K562 (cell line): ENCODE measurements around the gene CPEB1. TPM values are rescaled to one million over a fixed set of nuclear protein-coding genes. Genes with fewer than 3 reads are reported as not detected.
A peak's percentile ranks its signal among the peaks of the same experiment; 100 is the strongest.

ENCODE experiments used
- ATF6 ChIP-seq: sonication (generic); formaldehyde crosslinking; IDR thresholded peaks from 2 replicates; pipeline ENCODE4 v1.4.0; 2020; ENCODE audit warnings: mild to moderate bottlenecking, missing genetic modification reagents
- CAMTA2 ChIP-seq: fragments of 250-450 bp; sonication (Bioruptor Pico); conservative IDR thresholded peaks from 2 replicates; pipeline ENCODE4 v1.5.1; 2022
- CREB3 ChIP-seq: fragments of 450-650 bp; conservative IDR thresholded peaks from 2 replicates; pipeline ENCODE4 v1.6.1; 2016; ENCODE audit warnings: missing genetic modification characterization, low read depth, mild to moderate bottlenecking, missing compliant biosample characterization, moderate library complexity
- CREBBP ChIP-seq: IDR thresholded peaks from one replicate; pipeline ENCODE4 v1.6.1; 2012; ENCODE audit warnings: low read depth, mild to moderate bottlenecking, control low read depth, inconsistent platforms, low read length
- E4F1 ChIP-seq: fragments of 250-450 bp; sonication (Bioruptor Pico); IDR thresholded peaks from 2 replicates; pipeline ENCODE4 v1.5.0; 2021; ENCODE audit warnings: mild to moderate bottlenecking, borderline replicate concordance
- FOXA1 ChIP-seq: fragments of 450-650 bp; IDR thresholded peaks from 2 replicates; pipeline ENCODE4 v1.6.1; 2016; ENCODE audit warnings: mild to moderate bottlenecking, borderline replicate concordance
- GATA2 ChIP-seq: sonication (generic); formaldehyde crosslinking; IDR thresholded peaks from 2 replicates; pipeline ENCODE4 v1.4.0; 2020; ENCODE audit warnings: mild to moderate bottlenecking, missing genetic modification reagents
- NFE2 ChIP-seq: IDR thresholded peaks from 2 replicates; pipeline ENCODE4 v1.6.1; 2014; ENCODE audit warnings: antibody characterized with exemption, low read depth
- PRMT5 ChIP-seq: sonication (generic); formaldehyde crosslinking; IDR thresholded peaks from 2 replicates; pipeline ENCODE4 v1.5.0; 2020; ENCODE audit warnings: missing genetic modification reagents
- SMARCE1 ChIP-seq: fragments of 450-650 bp; IDR thresholded peaks from 2 replicates; pipeline ENCODE4 v1.7.1; 2016; ENCODE audit warnings: mild to moderate bottlenecking
- SRSF7 ChIP-seq: fragments of 200-400 bp; formaldehyde crosslinking; optimal IDR thresholded peaks from 2 replicates; pipeline ENCODE3; 2017; ENCODE audit warnings: mild to moderate bottlenecking, low read depth, low read length
- TCF15 ChIP-seq: fragments of 250-450 bp; sonication (Bioruptor Pico); IDR thresholded peaks from 2 replicates; pipeline ENCODE4 v1.8.0; 2022; ENCODE audit warnings: moderate library complexity, mild to moderate bottlenecking, inconsistent platforms
- TFE3 ChIP-seq: fragments of 450-650 bp; formaldehyde crosslinking; IDR thresholded peaks from 2 replicates; pipeline ENCODE4 v1.4.0; 2020; ENCODE audit warnings: mild to moderate bottlenecking, mixed read lengths
- TSHZ1 ChIP-seq: fragments of 250-450 bp; sonication (Bioruptor Pico); IDR thresholded peaks from 2 replicates; pipeline ENCODE4 v1.4.0; 2020; ENCODE audit warnings: mild to moderate bottlenecking, moderate library complexity
- ZNF395 ChIP-seq: fragments of 200-800 bp; sonication (Bioruptor generic); IDR thresholded peaks from 2 replicates; pipeline ENCODE4 v1.6.1; 2017; ENCODE audit warnings: missing genetic modification characterization, missing compliant biosample characterization
- ZNF41 ChIP-seq: fragments of 250-450 bp; sonication (Bioruptor Pico); conservative IDR thresholded peaks from 2 replicates; pipeline ENCODE4 v1.4.0; 2020; ENCODE audit warnings: mild to moderate bottlenecking
- polyA plus RNA-seq, 8 experiments: library from polyadenylated mRNA; depleted of rRNA in 4 of 8; stranded (reverse) in 5 of 8; unstranded in 3 of 8; fragments of >200 nt; fragmentation: Nextera tagmentation in 2 of 8; fragmentation: Illumina TruSeq in 1 of 8; extraction: Ambion mirVana in 2 of 8; extraction: Trizol in 1 of 8; gene quantifications; 2 replicates each; pipeline versions ENCODE4 v1.2.1 to v1.2.3, GENCODE V29; 2011 to 2014; ENCODE audit warnings: inconsistent platforms in 1 of 8, missing spikeins in 1 of 8
- total RNA-seq, 7 experiments: library from RNA; depleted of rRNA in 6 of 7; stranded (reverse); fragments of >200 nt in 6 of 7; fragmentation: Illumina TruSeq in 2 of 7; extraction: Trizol in 2 of 7; gene quantifications; 2 replicates each; pipeline versions ENCODE4 v1.2.1 to v1.2.3, GENCODE V29; 2011 to 2021; ENCODE audit warnings: low replicate concordance in 1 of 7

CPEB1 gene
- total and polyA plus RNA-seq, 9 of the 15 experiments (the other 6 are each of a cell fraction or from before 2014, with no cell fraction given), result 2.2 to 13.4 (median 9.7) TPM

GRCh38 chr15:82635798-82636197 is 11.4 kb downstream of the CPEB1 start (continued):
- TF ChIP-seq ZNF395 (CRISPR knock-in tag) (no peak), CREBBP (no peak), TCF15 (CRISPR knock-in tag) (no peak), E4F1 (CRISPR knock-in tag) (no peak), CAMTA2 (CRISPR knock-in tag) (no peak), CREB3 (tag) (no peak), FOXA1 (no peak), TFE3 (no peak; the same call in 1 of the 2 replicates), GATA2 (CRISPR knock-in tag) (no peak), NFE2 (no peak), ATF6 (CRISPR knock-in tag) (no peak), SRSF7 (no peak), ZNF41 (no peak), SMARCE1 (peak; percentile 84), TSHZ1 (CRISPR knock-in tag) (no peak), PRMT5 (CRISPR knock-in tag) (no peak)
